GM12892 (cell line): ENCODE results near the gene ZNF692.

ENCODE experiments used
- POLR2A ChIP-seq: IDR thresholded peaks from 2 replicates; pipeline ENCODE4 v1.6.1; 2011; ENCODE audit warnings: low read depth, low read length, control low read depth
- POLR2AphosphoS5 ChIP-seq: IDR thresholded peaks from 2 replicates; pipeline ENCODE4 v1.6.1; 2011; ENCODE audit warnings: low read depth, low read length, control low read depth
- TAF1 ChIP-seq: IDR thresholded peaks from 2 replicates; pipeline ENCODE4 v1.6.1; 2011; ENCODE audit warnings: low read depth, mild to moderate bottlenecking, control low read depth, low read length, borderline replicate concordance

DNA sequence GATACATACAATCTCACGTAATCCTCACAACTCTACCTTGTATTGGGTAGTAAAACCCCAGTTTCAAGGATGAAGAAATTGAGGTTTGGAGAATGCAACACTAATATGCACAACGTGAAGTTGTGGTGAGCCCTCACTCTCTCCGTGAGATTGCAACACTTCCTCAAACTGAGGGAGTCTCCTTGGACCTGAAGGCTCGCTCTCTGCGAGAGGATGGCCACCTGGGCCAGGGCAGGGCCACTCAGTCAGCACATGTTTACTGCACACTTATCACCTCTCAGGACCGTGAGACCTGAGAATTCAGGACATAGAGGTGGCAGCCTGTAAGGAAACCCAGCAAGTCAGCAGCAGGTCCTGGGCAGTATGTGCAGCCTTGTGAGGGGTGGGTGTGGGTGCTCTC lies 41.8 kb downstream of the ZNF692 start:
- TF ChIP-seq POLR2A (no peak), TAF1 (no peak), POLR2AphosphoS5 (no peak)
